GM10248 (cell line): ENCODE results near the gene CEACAM7.

ENCODE experiments used
- CTCF ChIA-PET: fragments of 300-600 bp; sonication (Branson Sonifier 250); formaldehyde crosslinking; extraction: SDS; loops from one replicate; lab custom pipeline; 2021; ENCODE audit warnings: antibody characterized with exemption; lab: Yijun Ruan, JAX
- POLR2A ChIA-PET: fragments of 350-650 bp; sonication (Branson Sonifier 250); formaldehyde crosslinking; extraction: SDS; loops from one replicate; lab custom pipeline; 2020; ENCODE audit warnings: antibody characterized with exemption; lab: Yijun Ruan, JAX
- DNase-seq: peaks from one replicate; pipeline ENCODE4 v3.0.0; 2012; ENCODE audit errors: extremely low spot score
- TF ChIP-seq, protein P1 (sequence below): IDR thresholded peaks from 2 replicates; pipeline ENCODE4 v1.5.1; 2012; ENCODE audit warnings: mild to moderate bottlenecking, low read depth; ENCODE audit errors: extremely low read depth, missing control alignments, control extremely low read depth

Gene CEACAM7

DNA sequence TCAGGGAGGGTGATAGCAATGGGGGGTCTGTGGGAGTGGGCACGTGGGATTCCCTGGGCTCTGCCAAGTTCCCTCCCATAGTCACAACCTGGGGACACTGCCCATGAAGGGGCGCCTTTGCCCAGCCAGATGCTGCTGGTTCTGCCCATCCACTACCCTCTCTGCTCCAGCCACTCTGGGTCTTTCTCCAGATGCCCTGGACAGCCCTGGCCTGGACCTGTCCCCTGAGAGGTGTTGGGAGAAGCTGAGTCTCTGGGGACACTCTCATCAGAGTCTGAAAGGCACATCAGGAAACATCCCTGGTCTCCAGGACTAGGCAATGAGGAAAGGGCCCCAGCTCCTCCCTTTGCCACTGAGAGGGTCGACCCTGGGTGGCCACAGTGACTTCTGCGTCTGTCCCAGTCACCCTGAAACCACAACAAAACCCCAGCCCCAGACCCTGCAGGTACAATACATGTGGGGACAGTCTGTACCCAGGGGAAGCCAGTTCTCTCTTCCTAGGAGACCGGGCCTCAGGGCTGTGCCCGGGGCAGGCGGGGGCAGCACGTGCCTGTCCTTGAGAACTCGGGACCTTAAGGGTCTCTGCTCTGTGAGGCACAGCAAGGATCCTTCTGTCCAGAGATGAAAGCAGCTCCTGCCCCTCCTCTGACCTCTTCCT lies 9.3 kb upstream of the CEACAM7 start:
- no peak for DNase-seq
- ChIA-PET POLR2A (no interaction called here), CTCF (interaction anchor here (1.3 to 2.6 kb wide), 5 partner anchors 10 to 100 kb away, joined by 3 to 10 read pairs (median 6); no protein-coding TSS in a partner anchor)
- TF ChIP-seq, protein P1, sequence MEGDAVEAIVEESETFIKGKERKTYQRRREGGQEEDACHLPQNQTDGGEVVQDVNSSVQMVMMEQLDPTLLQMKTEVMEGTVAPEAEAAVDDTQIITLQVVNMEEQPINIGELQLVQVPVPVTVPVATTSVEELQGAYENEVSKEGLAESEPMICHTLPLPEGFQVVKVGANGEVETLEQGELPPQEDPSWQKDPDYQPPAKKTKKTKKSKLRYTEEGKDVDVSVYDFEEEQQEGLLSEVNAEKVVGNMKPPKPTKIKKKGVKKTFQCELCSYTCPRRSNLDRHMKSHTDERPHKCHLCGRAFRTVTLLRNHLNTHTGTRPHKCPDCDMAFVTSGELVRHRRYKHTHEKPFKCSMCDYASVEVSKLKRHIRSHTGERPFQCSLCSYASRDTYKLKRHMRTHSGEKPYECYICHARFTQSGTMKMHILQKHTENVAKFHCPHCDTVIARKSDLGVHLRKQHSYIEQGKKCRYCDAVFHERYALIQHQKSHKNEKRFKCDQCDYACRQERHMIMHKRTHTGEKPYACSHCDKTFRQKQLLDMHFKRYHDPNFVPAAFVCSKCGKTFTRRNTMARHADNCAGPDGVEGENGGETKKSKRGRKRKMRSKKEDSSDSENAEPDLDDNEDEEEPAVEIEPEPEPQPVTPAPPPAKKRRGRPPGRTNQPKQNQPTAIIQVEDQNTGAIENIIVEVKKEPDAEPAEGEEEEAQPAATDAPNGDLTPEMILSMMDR, result no peak

DNA sequence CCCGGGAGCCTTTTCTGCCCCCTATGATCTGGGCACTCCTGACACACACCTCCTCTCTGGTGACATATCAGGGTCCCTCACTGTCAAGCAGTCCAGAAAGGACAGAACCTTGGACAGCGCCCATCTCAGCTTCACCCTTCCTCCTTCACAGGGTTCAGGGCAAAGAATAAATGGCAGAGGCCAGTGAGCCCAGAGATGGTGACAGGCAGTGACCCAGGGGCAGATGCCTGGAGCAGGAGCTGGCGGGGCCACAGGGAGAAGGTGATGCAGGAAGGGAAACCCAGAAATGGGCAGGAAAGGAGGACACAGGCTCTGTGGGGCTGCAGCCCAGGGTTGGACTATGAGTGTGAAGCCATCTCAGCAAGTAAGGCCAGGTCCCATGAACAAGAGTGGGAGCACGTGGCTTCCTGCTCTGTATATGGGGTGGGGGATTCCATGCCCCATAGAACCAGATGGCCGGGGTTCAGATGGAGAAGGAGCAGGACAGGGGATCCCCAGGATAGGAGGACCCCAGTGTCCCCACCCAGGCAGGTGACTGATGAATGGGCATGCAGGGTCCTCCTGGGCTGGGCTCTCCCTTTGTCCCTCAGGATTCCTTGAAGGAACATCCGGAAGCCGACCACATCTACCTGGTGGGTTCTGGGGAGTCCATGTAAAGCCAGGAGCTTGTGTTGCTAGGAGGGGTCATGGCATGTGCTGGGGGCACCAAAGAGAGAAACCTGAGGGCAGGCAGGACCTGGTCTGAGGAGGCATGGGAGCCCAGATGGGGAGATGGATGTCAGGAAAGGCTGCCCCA lies 8.5 kb upstream of the CEACAM7 start:
- ChIA-PET POLR2A (no interaction called here), CTCF (interaction anchor here (1.3 to 2.3 kb wide), 4 partner anchors 10 to 99 kb away, joined by 3 to 7 read pairs (median 4); no protein-coding TSS in a partner anchor)
- no peak for DNase-seq
- TF ChIP-seq, protein P1, result no peak

DNA sequence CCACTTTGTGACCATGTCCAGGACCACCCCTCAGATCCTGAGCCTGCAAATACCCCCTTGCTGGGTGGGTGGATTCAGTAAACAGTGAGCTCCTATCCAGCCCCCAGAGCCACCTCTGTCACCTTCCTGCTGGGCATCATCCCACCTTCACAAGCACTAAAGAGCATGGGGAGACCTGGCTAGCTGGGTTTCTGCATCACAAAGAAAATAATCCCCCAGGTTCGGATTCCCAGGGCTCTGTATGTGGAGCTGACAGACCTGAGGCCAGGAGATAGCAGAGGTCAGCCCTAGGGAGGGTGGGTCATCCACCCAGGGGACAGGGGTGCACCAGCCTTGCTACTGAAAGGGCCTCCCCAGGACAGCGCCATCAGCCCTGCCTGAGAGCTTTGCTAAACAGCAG lies 7.7 kb upstream of the CEACAM7 start:
- TF ChIP-seq, protein P1, result no peak
- no peak for DNase-seq
- ChIA-PET CTCF (interaction anchor here (2.2 to 2.3 kb wide), 2 partner anchors 11 to 54 kb away, joined by 6 to 7 read pairs; no protein-coding TSS in a partner anchor), POLR2A (no interaction called here)

DNA sequence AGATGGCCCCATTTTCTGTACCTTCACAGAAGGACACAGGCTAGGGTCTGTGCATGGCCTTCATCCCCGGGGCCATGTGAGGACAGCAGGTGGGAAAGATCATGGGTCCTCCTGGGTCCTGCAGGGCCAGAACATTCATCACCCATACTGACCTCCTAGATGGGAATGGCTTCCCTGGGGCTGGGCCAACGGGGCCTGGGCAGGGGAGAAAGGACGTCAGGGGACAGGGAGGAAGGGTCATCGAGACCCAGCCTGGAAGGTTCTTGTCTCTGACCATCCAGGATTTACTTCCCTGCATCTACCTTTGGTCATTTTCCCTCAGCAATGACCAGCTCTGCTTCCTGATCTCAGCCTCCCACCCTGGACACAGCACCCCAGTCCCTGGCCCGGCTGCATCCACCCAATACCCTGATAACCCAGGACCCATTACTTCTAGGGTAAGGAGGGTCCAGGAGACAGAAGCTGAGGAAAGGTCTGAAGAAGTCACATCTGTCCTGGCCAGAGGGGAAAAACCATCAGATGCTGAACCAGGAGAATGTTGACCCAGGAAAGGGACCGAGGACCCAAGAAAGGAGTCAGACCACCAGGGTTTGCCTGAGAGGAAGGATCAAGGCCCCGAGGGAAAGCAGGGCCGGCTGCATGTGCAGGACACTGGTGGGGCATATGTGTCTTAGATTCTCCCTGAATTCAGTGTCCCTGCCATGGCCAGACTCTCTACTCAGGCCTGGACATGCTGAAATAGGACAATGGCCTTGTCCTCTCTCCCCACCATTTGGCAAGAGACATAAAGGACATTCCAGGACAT lies 7.0 kb upstream of the CEACAM7 start:
- ChIA-PET POLR2A (no interaction called here), CTCF (interaction anchor here (1.8 to 2.2 kb wide), 2 partner anchors 11 to 53 kb away, joined by 4 to 6 read pairs; no protein-coding TSS in a partner anchor)
- no peak for DNase-seq
- TF ChIP-seq, protein P1, result no peak

DNA sequence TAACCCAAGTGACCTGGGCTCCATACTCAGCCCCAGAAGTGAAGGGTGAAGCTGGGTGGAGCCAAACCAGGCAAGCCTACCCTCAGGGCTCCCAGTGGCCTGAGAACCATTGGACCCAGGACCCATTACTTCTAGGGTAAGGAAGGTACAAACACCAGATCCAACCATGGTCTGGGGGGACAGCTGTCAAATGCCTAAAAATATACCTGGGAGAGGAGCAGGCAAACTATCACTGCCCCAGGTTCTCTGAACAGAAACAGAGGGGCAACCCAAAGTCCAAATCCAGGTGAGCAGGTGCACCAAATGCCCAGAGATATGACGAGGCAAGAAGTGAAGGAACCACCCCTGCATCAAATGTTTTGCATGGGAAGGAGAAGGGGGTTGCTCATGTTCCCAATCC lies 6.1 kb upstream of the CEACAM7 start:
- no peak for DNase-seq
- ChIA-PET CTCF (interaction anchor here (1.8 to 2.8 kb wide), 2 partner anchors 10 to 13 kb away, joined by 4 to 11 read pairs; no protein-coding TSS in a partner anchor), POLR2A (no interaction called here)
- TF ChIP-seq, protein P1, result no peak
